Left ventricle myocardium inferior (tissue), 1 donor: ENCODE results near the gene APC. TPM values are rescaled to one million over a fixed set of nuclear protein-coding genes. Genes with fewer than 3 reads are reported as not detected.

ENCODE experiments used
- DNase-seq: peaks from one replicate; pipeline ENCODE4 v3.0.0-alpha.2; 2020
- H3K27ac ChIP-seq: fragments of 200-600 bp; replicated peaks from 2 replicates; pipeline ENCODE4 v1.8.0; 2021
- H3K27me3 ChIP-seq: fragments of 200-600 bp; 2 replicates; pipeline ENCODE4 v1.8.0; 2021; ENCODE audit warnings: low read depth
- H3K36me3 ChIP-seq: fragments of 200-600 bp; 2 replicates; pipeline ENCODE4 v1.8.0; 2021
- H3K4me1 ChIP-seq: fragments of 200-600 bp; 2 replicates; pipeline ENCODE4 v1.8.0; 2021
- H3K4me3 ChIP-seq: fragments of 200-600 bp; 2 replicates; pipeline ENCODE4 v1.8.0; 2021; ENCODE audit warnings: mild to moderate bottlenecking, moderate library complexity
- H3K9me3 ChIP-seq: fragments of 200-600 bp; replicated peaks from 2 replicates; pipeline ENCODE4 v1.8.0; 2021
- CTCF ChIP-seq: fragments of 200-600 bp; IDR thresholded peaks from 2 replicates; pipeline ENCODE4 v1.8.0; 2021; ENCODE audit warnings: antibody characterized with exemption, mild to moderate bottlenecking, borderline replicate concordance
- intact Hi-C: fragments of 100-400 bp; cut with micrococcal nuclease; formaldehyde crosslinking; loops from one replicate; pipeline ENCODE4 v1.11.0; 2022
- total RNA-seq: library from RNA; stranded (reverse); fragmentation: NEBNext Ultra II Directional; extraction: Animal tissue kit (Norgen Biotek cat#: 25700); gene quantifications from one replicate; pipeline ENCODE4 v1.2.1, GENCODE V29; 2021
- donor health status: DM: no; HTN: yes; CAD: no; lungs with severe emphysema.

The APC gene
- total RNA-seq, 1 donor from 2014 or later: 33.4 TPM

GRCh38 chr5:112869948-112870347, 132.3 kb downstream of the APC start:
- Histone ChIP-seq H3K36me3 (peaks cover 66% of the 10 kb centered on the region), H3K4me1 (no peaks in the 10 kb centered on the region), H3K27me3 (no peaks in the 10 kb centered on the region), H3K27ac (no peak overlapping the region), H3K4me3 (no peak overlapping the region), H3K9me3 (no peaks in the 10 kb centered on the region)
- no peak for TF ChIP-seq CTCF
- intact Hi-C loops: loop anchor here (10.0 kb wide), 2 partner anchors 45 to 105 kb away; partner anchors contain the start of gene DCP2
- no peak for DNase-seq

GRCh38 chr5:112870966-112871365, 133.3 kb downstream of the APC start:
- intact Hi-C loops: no loop called here
- no peaks in the 10 kb centered on the region for H3K4me1 ChIP-seq
- no peak for TF ChIP-seq CTCF
- no peaks in the 10 kb centered on the region for H3K27me3 ChIP-seq
- no peaks in the 10 kb centered on the region for H3K9me3 ChIP-seq
- peaks cover 65% of the 10 kb centered on the region for H3K36me3 ChIP-seq
- no peak overlapping the region for H3K4me3 ChIP-seq
- H3K27ac ChIP-seq: no peak overlapping the region
- DNase-seq: no peak

GRCh38 chr5:112876362-112876761, 138.7 kb downstream of the APC start:
- Histone ChIP-seq H3K27me3 (no peaks in the 10 kb centered on the region), H3K9me3 (no peaks in the 10 kb centered on the region), H3K36me3 (peaks cover 61% of the 10 kb centered on the region), H3K4me3 (no peak overlapping the region), H3K4me1 (peaks cover 50% of the 10 kb centered on the region), H3K27ac (no peak overlapping the region)
- no peak for TF ChIP-seq CTCF
- intact Hi-C loops: no loop called here
- no peak for DNase-seq

- H3K27me3 ChIP-seq: no peaks in the 10 kb centered on the region
- no peak for DNase-seq
- no peak overlapping the region for H3K27ac ChIP-seq
- H3K9me3 ChIP-seq: no peaks in the 10 kb centered on the region
- TF ChIP-seq CTCF: no peak
- peaks cover 54% of the 10 kb centered on the region for H3K4me1 ChIP-seq
- intact Hi-C loops: no loop called here
- H3K4me3 ChIP-seq: no peak overlapping the region
- H3K36me3 ChIP-seq: peaks cover 68% of the 10 kb centered on the region
Observed at GRCh38 chr5:112878101-112878500, 140.4 kb downstream of the APC start.

- DNase-seq: no peak
- intact Hi-C loops: no loop called here
- peak overlapping the region; percentile 21 for H3K27ac ChIP-seq
- no peak for TF ChIP-seq CTCF
- no peaks in the 10 kb centered on the region for H3K9me3 ChIP-seq
- H3K4me1 ChIP-seq: peaks cover 60% of the 10 kb centered on the region
- no peak overlapping the region for H3K4me3 ChIP-seq
- no peaks in the 10 kb centered on the region for H3K27me3 ChIP-seq
- H3K36me3 ChIP-seq: peaks cover 68% of the 10 kb centered on the region
Observed at GRCh38 chr5:112878760-112879159, 141.1 kb downstream of the APC start.
